Endothelial cell (in vitro differentiated cells): ENCODE measurements around the gene CELF5. TPM values are rescaled to one million over a fixed set of nuclear protein-coding genes. Genes with fewer than 3 reads are reported as not detected.

Experiments used
- DNase-seq: peaks from one replicate; pipeline ENCODE4 v3.0.0; 2021; ENCODE audit warnings: low spot score
- H3K27ac Mint-ChIP-seq: one replicate; pipeline ENCODE4 v1.8.0; 2021; ENCODE audit warnings: mixed read lengths, inconsistent platforms; ENCODE audit not compliant: unreplicated experiment
- H3K27me3 Mint-ChIP-seq: one replicate; pipeline ENCODE4 v1.8.0; 2021; ENCODE audit warnings: mild to moderate bottlenecking, moderate library complexity, mixed read lengths, inconsistent platforms; ENCODE audit not compliant: unreplicated experiment
- H3K36me3 Mint-ChIP-seq: one replicate; pipeline ENCODE4 v1.8.0; 2021; ENCODE audit warnings: mild to moderate bottlenecking, low read depth, mixed read lengths, inconsistent platforms; ENCODE audit not compliant: unreplicated experiment
- H3K4me1 Mint-ChIP-seq: one replicate; pipeline ENCODE4 v1.8.0; 2021; ENCODE audit warnings: mild to moderate bottlenecking, mixed read lengths, inconsistent platforms; ENCODE audit not compliant: unreplicated experiment
- H3K4me3 Mint-ChIP-seq: one replicate; pipeline ENCODE4 v1.8.0; 2021; ENCODE audit warnings: mild to moderate bottlenecking, mixed read lengths, inconsistent platforms; ENCODE audit not compliant: unreplicated experiment
- H3K9me3 Mint-ChIP-seq: one replicate; pipeline ENCODE4 v1.8.0; 2021; ENCODE audit warnings: mixed read lengths, inconsistent platforms; ENCODE audit not compliant: unreplicated experiment
- total RNA-seq: library from RNA; stranded (reverse); fragmentation: NEBNext Ultra II Directional; extraction: Animal tissue kit (Norgen Biotek cat#: 25700); gene quantifications from one replicate; pipeline ENCODE4 v1.2.1, GENCODE V29; 2021; ENCODE audit not compliant: unreplicated experiment
- TF ChIP-seq, protein P1 (sequence below): fragments of 200-600 bp; sonication (generic); IDR thresholded peaks from one replicate; pipeline ENCODE4 v1.5.0; 2021; ENCODE audit warnings: antibody characterized with exemption; ENCODE audit not compliant: unreplicated experiment

Gene CELF5
- total RNA-seq, 1 donor from 2014 or later: 0.38 TPM

DNA sequence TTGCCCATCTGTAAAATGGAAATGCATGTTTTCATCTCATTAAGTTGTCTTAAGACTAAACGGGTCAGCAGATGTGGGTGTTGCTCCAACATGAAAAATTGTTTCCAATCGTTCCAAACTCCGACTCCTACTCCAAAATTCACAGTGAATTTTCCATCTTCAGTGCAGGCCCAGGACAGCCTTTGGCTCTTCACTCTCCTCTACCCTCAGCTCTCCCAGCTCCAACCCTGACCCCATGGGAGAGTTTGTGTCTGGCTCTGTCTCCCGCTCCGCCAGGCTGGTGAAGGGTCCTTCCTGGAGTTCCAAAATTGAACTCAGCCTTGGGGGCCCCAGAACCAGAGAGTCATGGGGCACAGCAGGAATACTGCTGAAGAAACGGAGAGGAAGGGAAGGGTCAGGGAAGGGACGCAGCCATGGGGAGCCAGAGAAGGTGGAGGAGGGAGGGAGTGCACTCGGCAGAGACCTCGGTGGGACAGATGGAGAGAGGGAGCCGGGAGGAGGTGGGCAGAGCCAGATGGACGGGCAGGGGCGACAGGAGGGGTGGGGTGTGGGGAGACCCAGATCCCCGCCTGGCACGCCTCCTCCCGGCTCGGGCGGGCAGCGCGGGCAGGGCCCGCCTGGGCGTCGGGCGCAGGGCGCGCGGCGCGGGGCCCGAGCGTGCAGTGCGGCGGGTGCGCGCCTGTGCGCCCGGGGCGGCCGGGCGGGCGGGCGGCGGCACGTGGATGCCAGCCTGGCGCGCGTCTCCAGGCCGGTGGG is 45.6 kb downstream of the CELF5 start:
- H3K36me3 Mint-ChIP-seq: no peaks in the 10 kb centered on the region
- DNase-seq: no peak
- H3K4me1 Mint-ChIP-seq: no peaks in the 10 kb centered on the region
- H3K4me3 Mint-ChIP-seq: no peak overlapping the region
- TF ChIP-seq, protein P1, sequence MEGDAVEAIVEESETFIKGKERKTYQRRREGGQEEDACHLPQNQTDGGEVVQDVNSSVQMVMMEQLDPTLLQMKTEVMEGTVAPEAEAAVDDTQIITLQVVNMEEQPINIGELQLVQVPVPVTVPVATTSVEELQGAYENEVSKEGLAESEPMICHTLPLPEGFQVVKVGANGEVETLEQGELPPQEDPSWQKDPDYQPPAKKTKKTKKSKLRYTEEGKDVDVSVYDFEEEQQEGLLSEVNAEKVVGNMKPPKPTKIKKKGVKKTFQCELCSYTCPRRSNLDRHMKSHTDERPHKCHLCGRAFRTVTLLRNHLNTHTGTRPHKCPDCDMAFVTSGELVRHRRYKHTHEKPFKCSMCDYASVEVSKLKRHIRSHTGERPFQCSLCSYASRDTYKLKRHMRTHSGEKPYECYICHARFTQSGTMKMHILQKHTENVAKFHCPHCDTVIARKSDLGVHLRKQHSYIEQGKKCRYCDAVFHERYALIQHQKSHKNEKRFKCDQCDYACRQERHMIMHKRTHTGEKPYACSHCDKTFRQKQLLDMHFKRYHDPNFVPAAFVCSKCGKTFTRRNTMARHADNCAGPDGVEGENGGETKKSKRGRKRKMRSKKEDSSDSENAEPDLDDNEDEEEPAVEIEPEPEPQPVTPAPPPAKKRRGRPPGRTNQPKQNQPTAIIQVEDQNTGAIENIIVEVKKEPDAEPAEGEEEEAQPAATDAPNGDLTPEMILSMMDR: no peak
- no peak overlapping the region for H3K27ac Mint-ChIP-seq
- no peaks in the 10 kb centered on the region for H3K9me3 Mint-ChIP-seq
- peaks cover 20% of the 10 kb centered on the region for H3K27me3 Mint-ChIP-seq

DNA sequence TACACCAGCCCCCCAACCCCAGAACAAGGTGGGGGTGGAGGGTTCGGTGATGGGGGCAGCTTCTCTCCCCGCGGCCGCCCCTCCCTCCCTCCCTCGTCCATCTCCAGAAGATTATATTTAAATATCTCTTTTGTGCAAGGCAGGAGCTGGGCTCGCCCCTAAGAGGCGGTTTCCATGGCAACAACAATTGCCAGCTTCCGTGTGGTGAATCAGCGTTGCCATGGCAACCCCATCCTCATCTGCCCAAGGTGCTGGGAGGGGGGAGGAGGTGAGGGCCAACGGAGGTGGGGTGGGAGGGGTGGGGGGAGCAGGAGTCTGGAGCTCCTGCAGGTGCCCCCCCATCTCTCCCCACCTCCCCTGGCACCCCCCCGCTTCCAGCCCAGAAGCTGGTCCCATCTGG is 46.4 kb downstream of the CELF5 start:
- DNase-seq: peak; percentile 23
- H3K36me3 Mint-ChIP-seq: no peaks in the 10 kb centered on the region
- no peaks in the 10 kb centered on the region for H3K9me3 Mint-ChIP-seq
- H3K27me3 Mint-ChIP-seq: peaks cover 21% of the 10 kb centered on the region
- TF ChIP-seq, protein P1: no peak
- no peak overlapping the region for H3K27ac Mint-ChIP-seq
- no peak overlapping the region for H3K4me3 Mint-ChIP-seq
- H3K4me1 Mint-ChIP-seq: no peaks in the 10 kb centered on the region

- peaks cover 21% of the 10 kb centered on the region for H3K27me3 Mint-ChIP-seq
- no peak overlapping the region for H3K27ac Mint-ChIP-seq
- peaks cover 2% of the 10 kb centered on the region for H3K4me1 Mint-ChIP-seq
- DNase-seq: no peak
- H3K4me3 Mint-ChIP-seq: no peak overlapping the region
- TF ChIP-seq, protein P1: no peak
- H3K9me3 Mint-ChIP-seq: no peaks in the 10 kb centered on the region
- H3K36me3 Mint-ChIP-seq: no peaks in the 10 kb centered on the region
Observed at GRCh38 chr19:3272401-3272931, 48.0 kb downstream of the CELF5 start.

DNA sequence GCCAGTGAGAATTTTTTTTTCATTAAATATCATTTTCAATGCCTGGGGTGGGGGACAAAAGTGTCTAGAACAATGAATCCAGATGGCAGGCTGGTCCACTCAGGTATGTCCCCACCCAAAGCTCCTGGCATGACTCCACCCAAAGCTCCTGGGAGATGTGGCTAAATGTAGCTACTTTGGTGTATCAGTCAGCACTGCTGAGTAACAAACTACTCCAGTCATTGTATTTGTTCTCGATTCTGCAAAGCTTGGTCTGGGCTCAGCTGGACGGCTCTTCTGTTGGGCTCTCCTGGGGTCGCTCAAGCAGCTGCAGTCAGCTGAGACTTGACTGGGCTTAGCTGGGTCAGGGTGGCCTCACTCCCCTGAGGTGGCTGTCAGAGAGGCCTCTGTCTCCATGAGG is 48.5 kb downstream of the CELF5 start:
- Mint-ChIP-seq H3K36me3 (no peaks in the 10 kb centered on the region), H3K9me3 (no peaks in the 10 kb centered on the region), H3K4me3 (no peak overlapping the region), H3K27me3 (peaks cover 19% of the 10 kb centered on the region), H3K4me1 (peaks cover 2% of the 10 kb centered on the region), H3K27ac (no peak overlapping the region)
- DNase-seq: no peak
- TF ChIP-seq, protein P1: no peak

- TF ChIP-seq, protein P1: no peak
- Mint-ChIP-seq H3K36me3 (no peaks in the 10 kb centered on the region), H3K4me1 (peaks cover 2% of the 10 kb centered on the region), H3K9me3 (no peaks in the 10 kb centered on the region), H3K27me3 (peaks cover 25% of the 10 kb centered on the region), H3K4me3 (peak overlapping the region; percentile 42), H3K27ac (no peak overlapping the region)
- no peak for DNase-seq
Observed at GRCh38 chr19:3274245-3274941, 49.9 kb downstream of the CELF5 start.
